HG02840 (cell line): Measurements from ENCODE around the gene CHPF.

Experiments
- ATAC-seq: cut with Tn5 transposase; IDR thresholded peaks from one replicate; pipeline ENCODE4 v1.9.1; 2021; ENCODE audit warnings: mild to moderate bottlenecking, moderate library complexity, moderate number of reproducible peaks; ENCODE audit not compliant: unreplicated experiment, low FRiP score

Gene CHPF

GRCh38 chr2:219533930-219534661 lies 9.5 kb downstream of the CHPF start:
- no peak for ATAC-seq

- no peak for ATAC-seq
These were observed 11.3 kb downstream of the CHPF start for GRCh38 chr2:219532378-219532649.

- ATAC-seq, result no peak
These were observed 11.8 kb downstream of the CHPF start for GRCh38 chr2:219531639-219532377.

- ATAC-seq, result peak; percentile 73
These were observed 13.3 kb downstream of the CHPF start for GRCh38 chr2:219530048-219530963.

GRCh38 chr2:219527472-219527871 lies 16.1 kb downstream of the CHPF start:
- ATAC-seq, result no peak

- no peak for ATAC-seq
These were observed 16.6 kb downstream of the CHPF start for GRCh38 chr2:219527076-219527394.

- no peak for ATAC-seq
These were observed 17.1 kb downstream of the CHPF start for GRCh38 chr2:219526320-219527075.

GRCh38 chr2:219525533-219526232 lies 17.9 kb downstream of the CHPF start:
- ATAC-seq, result no peak

- no peak for ATAC-seq
These were observed 18.8 kb downstream of the CHPF start for GRCh38 chr2:219524817-219525216.

GRCh38 chr2:219523031-219523671 lies 20.5 kb downstream of the CHPF start:
- no peak for ATAC-seq

- ATAC-seq, result no peak
These were observed 21.2 kb downstream of the CHPF start for GRCh38 chr2:219522111-219523030.

GRCh38 chr2:219521066-219521880 lies 22.3 kb downstream of the CHPF start:
- no peak for ATAC-seq

- ATAC-seq, result no peak
These were observed 23.5 kb downstream of the CHPF start for GRCh38 chr2:219520079-219520478.

GRCh38 chr2:219519526-219519916 lies 24.1 kb downstream of the CHPF start:
- ATAC-seq, result no peak

- no peak for ATAC-seq
These were observed 25.4 kb downstream of the CHPF start for GRCh38 chr2:219517954-219518778.

- no peak for ATAC-seq
These were observed 26.7 kb downstream of the CHPF start for GRCh38 chr2:219516888-219517287.
